Kidney (tissue), 14 donors: ENCODE data around the gene TLDC2. TPM values are rescaled to one million over a fixed set of nuclear protein-coding genes. Genes with fewer than 3 reads are reported as not detected.

ENCODE experiments used
- DNase-seq, 5 donors: peaks; one replicate each; pipeline ENCODE4 v3.0.0-alpha.2; 2013 to 2020
- FAIRE-seq: peaks from 2 replicates; lab custom pipeline; 2012; peaks lifted over from hg19 to GRCh38; lab: Jason Lieb, UNC
- H3K27ac ChIP-seq, 2 donors: one replicate each; pipeline ENCODE4 v1.7.0; 2013; ENCODE audit warnings: low read depth in 2 of 2, low read length in 2 of 2, inconsistent platforms in 1 of 2
- H3K27me3 ChIP-seq: one replicate; pipeline ENCODE4 v1.7.1; 2013; ENCODE audit warnings: low read length, inconsistent platforms; ENCODE audit not compliant: control insufficient read depth, insufficient read depth
- H3K36me3 ChIP-seq, 3 donors: one replicate each; pipeline versions ENCODE4 v1.7.0 to v1.7.1; 2013; ENCODE audit warnings: low read length in 3 of 3, control low read depth in 1 of 3, inconsistent platforms in 1 of 3; ENCODE audit not compliant: insufficient read depth in 3 of 3, control insufficient read depth in 2 of 3
- H3K4me1 ChIP-seq, 3 donors: one replicate each; pipeline versions ENCODE4 v1.7.0 to v1.7.1; 2013; ENCODE audit warnings: low read length in 3 of 3, inconsistent platforms in 1 of 3, low read depth in 1 of 3; ENCODE audit not compliant: control insufficient read depth in 2 of 3, insufficient read depth in 2 of 3
- H3K4me3 ChIP-seq, 3 donors: one replicate each; pipeline versions ENCODE4 v1.7.0 to v1.8.1; 2013; ENCODE audit warnings: low read length in 3 of 3, control low read depth in 1 of 3, inconsistent platforms in 1 of 3
- H3K9ac ChIP-seq, 3 donors: one replicate each; pipeline versions ENCODE4 v1.7.0 to v1.7.1; 2013; ENCODE audit warnings: low read length in 3 of 3, control low read depth in 1 of 3, inconsistent platforms in 1 of 3
- H3K9me3 ChIP-seq, 3 donors: one replicate each; pipeline versions ENCODE4 v1.7.0 to v1.7.1; 2013; ENCODE audit warnings: low read length in 3 of 3, control low read depth in 1 of 3, inconsistent platforms in 1 of 3; ENCODE audit not compliant: control insufficient read depth in 2 of 3, insufficient read depth in 1 of 3
- CTCF ChIP-seq: IDR thresholded peaks from 3 replicates; pipeline ENCODE4 v1.5.1; 2012; ENCODE audit warnings: mild to moderate bottlenecking, moderate library complexity, borderline replicate concordance; ENCODE audit not compliant: insufficient read depth; ENCODE audit errors: extremely low read depth
- intact Hi-C: fragments of 100-400 bp; cut with DNase I; formaldehyde crosslinking; loops from one replicate; pipeline ENCODE4 v1.11.1; 2022
- polyA plus RNA-seq: library from polyadenylated mRNA; stranded (reverse); fragments of 350-450 nt; fragmentation: Illumina TruSeq; extraction: RNeasy Lipid Tissue Mini Kit (QIAGEN cat#74804); gene quantifications from one replicate; pipeline ENCODE4 v1.2.3, GENCODE V29; 2014; ENCODE audit warnings: low read depth, low replicate concordance; ENCODE audit not compliant: insufficient read depth
- total RNA-seq: library from RNA; stranded (reverse); fragmentation: NEBNext Ultra II Directional; extraction: Animal tissue kit (Norgen Biotek cat#: 25700); gene quantifications from one replicate; pipeline ENCODE4 v1.2.1, GENCODE V29; 2021
- donor health status: control.
- donor health status: control.
- donor health status: control.
- donor health status: control.
- donor health status: control.
- donor health status: DM: yes; HTN: yes; CAD: no.
- donor health status: Normal renal cell carcinoma (clear cell type).

The TLDC2 gene
- total and polyA plus RNA-seq, 2 donors from 2014 or later: 2.3 to 8.5 TPM

- Histone ChIP-seq H3K9ac (no peak overlapping the region), H3K27ac (peak overlapping the region; percentile 11 to 41), H3K4me3 (no peak overlapping the region), H3K27me3 (no peaks in the 10 kb centered on the region), H3K4me1 (peaks cover 0 to 17% (median 5%) of the 10 kb centered on the region in 3 donors), H3K36me3 (no peaks in the 10 kb centered on the region), H3K9me3 (peaks cover 0 to 2% (median 0%) of the 10 kb centered on the region in 3 donors)
- FAIRE-seq: no peak
- TF ChIP-seq CTCF: no peak
- intact Hi-C loops: no loop called here
- no peak for DNase-seq
Measured at GRCh38 chr20:36847710-36848040, 28.3 kb upstream of the TLDC2 start.

- intact Hi-C loops: no loop called here
- peak overlapping the region; percentile 11 to 32 for H3K27ac ChIP-seq
- H3K27me3 ChIP-seq: no peaks in the 10 kb centered on the region
- H3K4me3 ChIP-seq: no peak overlapping the region
- H3K9me3 ChIP-seq: peaks cover 0 to 2% (median 0%) of the 10 kb centered on the region in 3 donors
- H3K4me1 ChIP-seq: peaks cover 0 to 12% (median under 1%) of the 10 kb centered on the region in 3 donors
- H3K9ac ChIP-seq: no peak overlapping the region
- DNase-seq (peak in 2 of 5 donors; percentile 51 to 83), FAIRE-seq (no peak)
- no peaks in the 10 kb centered on the region for H3K36me3 ChIP-seq
- TF ChIP-seq CTCF: no peak
Measured at GRCh38 chr20:36848078-36848660, 27.8 kb upstream of the TLDC2 start.

GRCh38 chr20:36848677-36849076 is 27.3 kb upstream of the TLDC2 start:
- no peak for FAIRE-seq

More at GRCh38 chr20:36848677-36849076, 27.3 kb upstream of the TLDC2 start:
- Histone ChIP-seq H3K36me3 (no peaks in the 10 kb centered on the region), H3K9me3 (peaks cover 0 to 2% (median 0%) of the 10 kb centered on the region in 3 donors), H3K27me3 (no peaks in the 10 kb centered on the region), H3K9ac (no peak overlapping the region), H3K4me3 (no peak overlapping the region), H3K27ac (peak overlapping the region; percentile 11 to 32), H3K4me1 (peaks cover 0 to 8% (median 0%) of the 10 kb centered on the region in 3 donors)
- DNase-seq: no peak
- intact Hi-C loops: no loop called here
- no peak for TF ChIP-seq CTCF
